ENCODE measurements around the gene FADS2. TPM values are rescaled to one million over a fixed set of nuclear protein-coding genes. Genes with fewer than 3 reads are reported as not detected.

The FADS2 gene
- total and polyA plus RNA-seq, 10 of the 15 experiments (the other 5 are each of a cell fraction or from before 2014, with no cell fraction given): 3.3 to 313 (median 149) TPM

- Histone ChIP-seq H3K4me1 (ENCODE audit: control insufficient read depth, insufficient read depth, low read length) (peaks cover 2% of the 10 kb centered on the region), H3K36me3 (ENCODE audit: control insufficient read depth in 2 of 2, insufficient read depth in 2 of 2, low read length in 1 of 2) (no peaks in the 10 kb centered on the region), H3K9ac (ENCODE audit: control insufficient read depth, insufficient read depth, low read length) (no peak overlapping the region), H3K79me2 (ENCODE audit: control insufficient read depth, insufficient read depth, low read length) (no peaks in the 10 kb centered on the region), H2AFZ (ENCODE audit: control insufficient read depth, low read depth, low read length) (no peak overlapping the region), H3K27me3 (replicated peaks in 1 of 2; ENCODE audit: control insufficient read depth in 2 of 2, insufficient read depth in 2 of 2, low read length in 1 of 2) (no peaks in the 10 kb centered on the region), H3K9me3 (replicated peaks; ENCODE audit: control insufficient read depth, insufficient read depth, low read length) (no peaks in the 10 kb centered on the region), H3K4me3 (no peak overlapping the region), H3K27ac (ENCODE audit: control insufficient read depth, insufficient read depth) (no peak overlapping the region), H3K4me2 (ENCODE audit: control insufficient read depth, insufficient read depth) (no peak overlapping the region), H4K20me1 (ENCODE audit: control insufficient read depth, insufficient read depth) (no peaks in the 10 kb centered on the region)
- ATAC-seq: no peak
- 23% methylated on average over 4 of the region's 4 CpGs for WGBS (ENCODE audit: insufficient coverage, insufficient replicate concordance, low lambda C conversion rate, missing lambda C conversion rate)
- no peak for FAIRE-seq
- RAD21 ChIA-PET (ENCODE audit: unreplicated experiment): interaction anchor here (5.3 to 9.3 kb wide), 4 partner anchors 51 to 212 kb away, joined by 58 to 175 read pairs (median 64); no protein-coding TSS in a partner anchor
- intact Hi-C loops (cut with micrococcal nuclease; ENCODE audit: unreplicated experiment) (no loop called here), in situ Hi-C loops (cut with MboI) (loop anchor here (5.0 kb wide), 3 partner anchors 98 to 212 kb away; no protein-coding TSS in a partner anchor)
- DNase-seq (ENCODE audit: low read depth, low spot score): no peak
- CTCF ChIA-PET: interaction anchor here (0.9 to 11.4 kb wide), 11 partner anchors 12 to 214 kb away, joined by 3 to 321 read pairs (median 38); partner anchors contain the start of gene BEST1
- BruUV-seq (replicated peaks): no TSS peak
- POLR2A ChIA-PET: no interaction called here
- SMC1A ChIA-PET (ENCODE audit: uncharacterized antibody, unreplicated experiment): interaction anchor here (1.3 to 11.0 kb wide), 5 partner anchors 52 to 212 kb away, joined by 3 to 168 read pairs (median 40); no protein-coding TSS in a partner anchor
- TF ChIP-seq MTA2 (IDR thresholded peaks at IDR 0.05; ENCODE audit: low read depth): no peak
- no peak for TF ChIP-seq RELA (IDR thresholded peaks at IDR 0.05; ENCODE audit: borderline replicate concordance, partially characterized antibody)
- no peak for TF ChIP-seq NR2C1 (IDR thresholded peaks at IDR 0.05)
- TF ChIP-seq SRF (IDR thresholded peaks at IDR 0.05; ENCODE audit: low read depth in 2 of 2, low read length in 2 of 2): no peak
- no peak for TF ChIP-seq EP300 (IDR thresholded peaks at IDR 0.05; ENCODE audit: borderline replicate concordance in 1 of 2, control insufficient read depth in 1 of 2, low read depth in 2 of 2, low read length in 2 of 2)
- no peak for TF ChIP-seq LARP7 (IDR thresholded peaks at IDR 0.05)
- no peak for TF ChIP-seq TCF12 (IDR thresholded peaks at IDR 0.05; ENCODE audit: low read depth, low read length)
- TF ChIP-seq MEF2B (IDR thresholded peaks at IDR 0.05; ENCODE audit: partially characterized antibody, poor library complexity, severe bottlenecking): no peak
These were observed 67.6 kb downstream of the FADS2 start for GRCh38 chr11:61895718-61896059.

All from GM12878 (cell line).